ENCODE results near the gene KRTAP10-1.
"Not testable (repeated sequence)": the region's sequence is repeated elsewhere in the genome, so short reads cannot be mapped to it uniquely, and the experiment has no call there.

Gene KRTAP10-1, protein sequence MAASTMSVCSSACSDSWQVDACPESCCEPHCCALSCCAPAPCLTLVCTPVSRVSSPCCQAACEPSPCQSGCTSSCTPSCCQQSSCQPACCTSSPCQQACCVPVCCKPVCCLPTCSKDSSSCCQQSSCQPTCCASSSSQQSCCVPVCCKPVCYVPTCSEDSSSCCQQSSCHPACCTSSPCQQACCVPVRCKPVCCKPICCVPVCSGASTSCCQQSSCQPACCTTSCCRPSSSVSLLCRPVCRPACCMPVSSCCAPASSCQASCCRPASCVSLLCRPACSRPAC

DNA sequence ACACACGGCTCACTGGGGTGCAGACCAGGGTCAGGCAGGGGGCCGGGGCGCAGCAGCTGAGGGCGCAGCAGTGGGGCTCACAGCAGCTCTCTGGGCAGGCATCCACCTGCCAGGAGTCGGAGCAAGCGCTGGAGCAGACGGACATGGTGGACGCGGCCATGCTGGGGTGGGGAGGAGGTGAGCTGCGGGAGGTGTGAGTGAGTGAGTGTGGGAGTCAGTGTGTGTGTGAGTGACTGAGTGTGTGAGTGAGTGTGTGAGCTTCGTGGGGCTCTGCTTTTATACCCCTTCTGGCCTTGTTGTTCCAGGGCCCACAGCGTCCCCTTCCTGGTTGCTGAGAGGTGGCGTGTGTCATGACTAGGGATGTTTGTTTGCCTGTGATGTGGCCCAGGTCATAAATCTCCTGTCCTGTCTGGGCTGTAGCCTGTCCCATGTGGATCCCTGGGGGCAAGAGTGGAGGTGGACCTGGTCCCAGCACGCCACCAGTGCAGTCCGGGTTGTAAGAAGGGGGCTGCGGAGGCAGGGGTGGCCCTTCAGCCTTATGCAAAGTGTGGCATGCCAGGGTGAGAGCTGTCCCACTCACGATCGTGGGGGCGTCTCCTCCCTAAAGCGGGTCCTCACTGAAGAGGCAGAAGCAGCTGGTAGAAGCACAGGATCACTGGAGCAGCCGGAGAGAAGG lies at the start of gene KRTAP10-1:
TSS of gene KRTAP10-1 (minus strand) at position 205 of the 676 bp plus-strand sequence. CDS start at position 160, 45 bp downstream.
- DNase-seq (ENCODE audit: low spot score), result no peak

DNA sequence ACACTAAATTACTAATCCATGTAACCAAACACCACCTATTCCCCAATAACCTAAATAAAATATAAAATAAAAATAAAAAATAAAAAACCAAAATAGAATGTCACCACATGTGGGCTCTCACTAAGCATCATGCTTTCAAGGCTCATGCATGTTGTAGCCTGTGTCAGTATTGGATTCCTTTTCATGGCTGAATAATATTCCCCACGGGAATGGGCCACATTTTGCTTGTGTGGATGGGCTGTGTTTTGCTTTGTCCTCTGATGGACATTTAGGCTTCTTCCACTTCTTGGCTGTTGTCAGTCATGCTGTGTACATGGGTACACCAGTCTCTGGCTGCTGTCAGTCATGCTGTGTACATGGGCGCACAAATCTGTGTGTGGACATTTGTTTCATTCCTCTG lies 49.1 kb upstream of the KRTAP10-1 start:
- DNase-seq (ENCODE audit: low spot score), result no peak

DNA sequence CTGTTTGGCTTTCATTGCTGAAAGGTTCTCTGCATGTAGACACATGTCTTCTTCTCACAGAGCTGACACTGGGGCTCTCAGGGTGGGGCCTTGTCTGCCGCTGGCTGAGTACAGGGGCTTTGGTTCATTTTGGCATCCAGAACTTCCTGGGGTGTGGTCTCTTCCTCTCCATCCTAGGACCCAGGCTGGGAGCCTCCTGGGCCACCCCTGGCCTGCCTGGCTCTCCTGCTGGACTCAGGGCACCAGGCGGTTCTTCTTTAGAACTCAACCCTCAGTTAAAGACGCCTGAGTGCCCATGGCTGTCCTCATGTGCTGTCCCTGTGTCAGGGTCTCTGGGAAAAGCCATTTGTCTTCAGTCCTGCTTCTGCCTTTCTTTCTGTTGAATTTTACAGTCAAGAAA lies 45.9 kb upstream of the KRTAP10-1 start:
- DNase-seq (ENCODE audit: low spot score), result no peak

DNA sequence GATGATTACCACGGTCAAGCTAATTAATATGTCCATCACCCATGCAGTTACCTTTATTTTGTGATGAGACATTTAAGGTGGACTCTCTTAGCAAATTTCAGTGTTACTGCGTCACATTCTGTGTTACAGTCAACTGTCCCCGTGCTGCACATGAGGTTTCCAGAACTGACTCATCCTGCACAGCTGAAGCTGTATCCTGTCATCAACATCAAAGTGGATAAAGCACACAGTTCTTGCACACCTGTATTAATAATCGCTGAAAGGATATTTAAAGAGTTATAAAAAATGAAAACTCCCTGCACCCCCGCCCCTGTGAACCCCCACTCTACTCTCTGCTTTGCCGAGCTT lies 43.8 kb upstream of the KRTAP10-1 start:
- no peak for DNase-seq (ENCODE audit: low spot score)

DNA sequence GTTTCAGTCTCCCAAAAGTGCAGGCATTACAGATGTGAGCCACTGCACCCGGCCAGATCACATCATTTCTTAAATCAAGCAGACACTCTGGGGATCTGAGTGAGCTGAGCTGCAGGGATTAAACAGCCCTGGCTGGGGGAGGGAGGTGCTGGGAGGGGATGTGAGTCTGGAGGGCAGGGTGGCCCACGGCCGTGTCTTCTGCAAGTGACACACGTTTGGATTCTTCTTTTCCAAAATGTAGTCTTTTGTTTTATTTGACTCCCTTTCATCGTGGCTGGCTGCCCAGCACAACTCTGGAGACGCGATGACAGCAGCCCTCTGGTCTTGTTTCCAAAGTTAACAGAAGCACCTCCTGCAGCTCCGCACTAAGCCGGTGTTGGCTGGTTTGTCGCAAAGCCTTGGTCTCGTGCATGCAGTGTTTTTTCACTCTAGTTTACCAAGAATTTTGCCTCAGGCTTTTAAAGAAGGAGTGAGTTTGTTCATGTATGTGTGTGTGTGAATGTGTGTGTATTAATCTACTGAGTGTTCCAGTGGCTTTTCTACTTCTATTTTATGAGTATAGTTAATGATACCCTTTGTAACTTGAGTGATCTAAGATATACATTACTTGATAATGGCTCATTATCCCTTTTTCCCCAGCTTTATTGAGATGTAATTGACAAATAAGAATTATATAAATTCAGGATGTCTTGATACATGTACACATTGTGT lies 43.2 kb upstream of the KRTAP10-1 start:
- DNase-seq (ENCODE audit: low spot score), result no peak

DNA sequence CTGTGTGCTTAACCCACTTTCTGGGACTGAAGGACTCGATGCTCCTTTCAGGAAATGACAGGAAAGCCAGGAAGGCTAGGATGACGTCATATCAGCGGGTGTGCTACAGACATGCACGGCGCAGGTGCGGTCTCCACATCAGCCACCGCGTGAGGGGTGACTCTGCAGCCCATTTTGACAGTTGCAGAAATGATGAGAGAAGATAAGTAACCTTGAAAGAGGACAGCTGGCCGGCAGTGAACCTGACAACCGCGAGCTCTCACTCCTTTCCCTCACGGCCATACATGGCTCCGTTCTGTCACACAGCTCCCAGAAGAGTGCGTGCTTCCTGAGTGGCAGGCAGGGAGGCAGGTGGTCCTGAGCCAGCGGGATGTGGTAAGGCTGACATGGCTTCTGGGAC lies 42.1 kb upstream of the KRTAP10-1 start:
- no peak for DNase-seq (ENCODE audit: low spot score)

DNA sequence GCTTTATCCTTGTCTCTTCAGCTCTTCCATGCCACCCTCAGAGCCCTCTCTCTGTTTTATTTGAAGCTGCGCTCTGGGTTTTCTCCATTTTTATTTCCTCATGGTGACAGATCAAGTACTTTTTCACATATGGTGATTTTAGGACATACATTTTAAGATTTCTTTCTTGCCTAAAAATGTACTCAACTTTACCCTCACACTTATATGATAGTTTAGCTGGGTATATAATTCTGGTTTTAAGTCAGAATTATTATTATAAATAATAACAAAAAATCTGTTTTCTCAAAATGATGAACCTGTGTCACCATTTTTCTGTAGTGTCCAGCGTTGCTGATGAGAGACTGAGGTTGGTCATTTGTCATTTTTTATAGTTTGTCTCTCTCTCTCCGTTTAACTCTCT lies 41.2 kb upstream of the KRTAP10-1 start:
- DNase-seq (ENCODE audit: low spot score), result no peak

DNA sequence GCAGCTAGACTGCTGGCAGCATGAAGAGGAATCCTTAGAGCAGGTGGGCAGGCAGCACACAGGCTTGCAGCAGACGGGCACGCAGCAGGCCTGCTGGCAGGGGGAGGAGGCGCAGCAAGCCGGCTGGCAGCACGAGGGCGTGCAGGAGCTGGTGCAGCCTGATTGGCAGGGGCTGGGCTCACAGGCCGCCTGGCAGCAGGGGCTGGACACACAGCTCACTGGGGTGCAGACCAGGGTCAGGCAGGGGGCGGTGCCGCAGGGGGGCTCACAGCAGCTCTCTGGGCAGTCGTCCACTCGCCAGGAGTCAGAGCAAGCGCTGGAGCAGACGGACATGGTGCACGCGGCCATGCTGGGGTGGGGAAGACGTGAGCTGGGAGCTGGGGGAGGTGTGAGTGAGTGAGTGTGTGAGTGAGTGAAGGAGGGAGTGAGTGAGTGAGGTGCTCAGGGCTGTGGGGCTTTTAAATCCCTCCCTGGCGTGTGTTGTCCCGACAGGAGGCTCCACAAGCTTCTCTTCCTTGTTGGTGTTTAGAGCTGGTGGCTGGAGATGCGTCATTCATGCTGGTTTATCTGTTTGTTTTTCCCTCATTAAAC lies 40.3 kb upstream of the KRTAP10-1 start, which contains the start of gene KRTAP10-5:
TSS of gene KRTAP10-5 (minus strand) at position 374 of the 591 bp plus-strand sequence. CDS start at position 348, 26 bp downstream.
- not testable (repeated sequence) for DNase-seq (ENCODE audit: low spot score)

DNA sequence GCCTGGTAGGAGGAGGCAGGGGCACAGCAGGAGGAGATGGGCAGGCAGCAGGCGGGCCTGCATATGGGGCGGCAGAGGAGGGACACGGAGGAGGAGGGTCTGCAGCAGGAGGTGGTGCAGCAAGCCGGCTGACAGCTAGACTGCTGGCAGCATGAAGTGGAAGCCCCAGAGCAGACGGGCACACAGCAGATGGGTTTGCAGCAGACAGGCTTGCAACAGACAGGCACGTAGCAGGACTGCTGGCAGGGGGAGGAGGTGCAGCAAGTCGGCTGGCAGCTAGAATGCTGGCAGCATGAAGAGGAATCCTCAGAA lies 39.8 kb upstream of the KRTAP10-1 start:
- no peak for DNase-seq (ENCODE audit: low spot score)

DNA sequence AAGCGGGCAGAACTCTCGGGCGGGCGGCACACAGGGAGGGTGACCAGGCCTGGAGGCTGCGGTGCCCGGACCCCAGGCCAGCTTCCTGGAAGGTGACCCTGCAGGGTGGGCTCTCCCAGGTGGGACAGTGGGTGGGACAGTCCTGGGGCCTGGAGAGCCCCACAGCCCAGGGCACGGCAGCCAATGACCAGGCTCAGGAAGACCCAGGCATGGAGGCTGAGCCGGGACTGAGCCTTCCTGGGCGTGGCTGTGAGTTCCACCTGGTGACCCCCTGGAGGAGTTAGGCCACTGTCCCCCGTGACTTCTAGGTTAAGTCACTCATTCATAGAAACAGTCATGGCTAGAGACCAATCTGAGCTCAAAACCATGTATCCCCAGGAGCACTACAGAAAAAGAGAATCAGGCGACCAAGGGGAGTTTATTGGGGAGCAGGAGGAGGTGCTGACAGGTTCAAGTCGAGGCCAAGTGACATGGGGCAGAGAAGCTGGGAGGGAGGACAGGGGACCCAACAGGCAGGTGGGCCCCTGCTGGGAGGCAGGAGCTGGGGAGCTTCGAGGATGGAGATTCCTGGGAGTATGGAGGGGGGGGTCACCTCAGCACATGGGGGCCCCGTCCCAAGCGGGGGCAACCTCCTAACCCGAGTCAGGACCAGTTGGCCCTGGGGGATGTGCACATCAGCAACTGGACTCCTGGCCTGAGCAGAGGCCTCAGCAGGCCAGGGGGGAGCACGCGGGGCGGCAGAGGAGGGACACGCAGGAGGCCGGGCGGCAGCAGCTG lies 39.2 kb upstream of the KRTAP10-1 start:
- DNase-seq (ENCODE audit: low spot score), result no peak

DNA sequence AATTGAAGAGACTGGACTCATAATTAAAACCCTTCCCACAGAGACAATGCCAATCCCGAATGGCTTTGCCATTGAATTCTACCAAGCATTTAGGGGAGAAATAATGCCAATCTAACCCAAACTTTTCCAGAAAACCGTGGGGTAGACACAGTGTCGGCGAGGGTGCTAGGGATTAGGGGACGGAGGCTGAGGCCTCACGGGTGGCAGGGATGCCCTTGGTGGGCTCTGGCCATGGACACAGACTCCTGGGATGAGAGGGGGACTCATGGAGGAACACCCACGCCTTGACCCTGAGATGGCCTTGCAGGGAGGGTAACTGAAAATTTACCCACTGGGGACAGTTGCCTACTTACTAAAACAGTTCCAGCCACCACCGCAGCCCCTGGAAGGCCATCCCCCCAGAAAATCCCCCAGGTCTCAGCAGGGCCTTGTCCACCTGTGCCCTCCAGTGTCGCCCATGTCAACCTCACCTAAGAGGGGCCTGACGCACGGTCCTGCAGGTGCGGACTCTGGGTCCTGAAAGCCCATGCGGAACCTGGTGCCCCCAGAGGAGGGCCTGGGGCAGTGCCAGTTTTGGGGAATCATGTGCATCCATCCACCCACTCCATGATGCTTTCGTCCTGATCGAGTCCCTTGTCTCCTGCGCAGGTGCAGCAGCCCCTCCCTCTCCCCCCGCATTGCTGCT lies 38.5 kb upstream of the KRTAP10-1 start:
- DNase-seq (ENCODE audit: low spot score), result no peak

DNA sequence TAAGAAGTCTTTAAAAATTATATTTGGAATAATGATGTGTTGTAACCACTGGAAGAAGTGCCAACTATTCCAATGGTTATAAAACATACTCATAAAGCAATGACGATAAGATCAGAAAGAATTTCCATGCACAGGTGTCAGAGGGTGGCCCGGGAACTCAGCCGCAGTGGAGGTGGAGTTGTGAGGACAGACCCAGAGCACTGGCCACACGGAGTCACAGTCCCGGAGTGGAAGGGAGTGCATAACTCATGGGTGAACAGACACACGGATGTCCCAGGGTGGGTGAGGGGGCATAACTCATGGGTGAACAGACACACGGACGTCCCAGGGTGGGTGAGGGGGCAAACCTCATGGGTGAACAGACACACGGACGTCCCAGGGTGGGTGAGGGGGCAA lies 36.0 kb upstream of the KRTAP10-1 start:
- no peak for DNase-seq (ENCODE audit: low spot score)

DNA sequence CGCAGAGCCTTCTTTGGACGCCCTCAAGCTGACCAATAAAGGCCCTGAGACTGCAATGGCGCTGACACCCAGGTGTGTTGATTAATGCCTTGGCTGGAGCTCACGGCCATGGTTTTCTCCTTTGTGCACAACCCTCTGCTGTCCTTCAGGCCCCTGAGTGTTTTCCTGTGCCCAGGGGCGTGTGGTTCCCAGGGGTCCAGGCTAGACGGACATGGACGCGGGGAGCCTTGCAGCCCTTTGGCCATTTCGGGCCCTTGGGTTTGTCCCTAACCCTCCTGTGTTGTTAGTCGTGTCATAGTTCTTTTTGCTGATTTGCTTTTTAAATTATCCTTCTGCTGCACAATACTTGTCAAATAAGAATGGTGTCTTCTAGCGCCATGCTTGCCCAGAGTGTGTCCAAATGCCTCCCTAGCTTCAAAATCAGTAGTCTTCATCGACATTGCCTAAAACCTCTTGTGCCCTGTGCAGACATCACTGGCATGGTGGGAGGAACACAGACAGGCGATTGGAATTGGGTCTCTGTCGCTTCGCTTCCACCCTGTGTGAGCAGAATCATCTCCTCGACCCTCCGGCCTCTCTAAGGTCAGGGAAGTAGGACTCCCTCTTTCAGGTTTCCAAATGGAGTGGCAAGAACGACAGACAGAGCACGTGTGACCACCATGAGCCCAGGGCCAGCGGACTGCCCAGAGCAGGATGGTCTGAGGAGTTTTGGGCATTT lies 35.5 kb upstream of the KRTAP10-1 start:
- no peak for DNase-seq (ENCODE audit: low spot score)

DNA sequence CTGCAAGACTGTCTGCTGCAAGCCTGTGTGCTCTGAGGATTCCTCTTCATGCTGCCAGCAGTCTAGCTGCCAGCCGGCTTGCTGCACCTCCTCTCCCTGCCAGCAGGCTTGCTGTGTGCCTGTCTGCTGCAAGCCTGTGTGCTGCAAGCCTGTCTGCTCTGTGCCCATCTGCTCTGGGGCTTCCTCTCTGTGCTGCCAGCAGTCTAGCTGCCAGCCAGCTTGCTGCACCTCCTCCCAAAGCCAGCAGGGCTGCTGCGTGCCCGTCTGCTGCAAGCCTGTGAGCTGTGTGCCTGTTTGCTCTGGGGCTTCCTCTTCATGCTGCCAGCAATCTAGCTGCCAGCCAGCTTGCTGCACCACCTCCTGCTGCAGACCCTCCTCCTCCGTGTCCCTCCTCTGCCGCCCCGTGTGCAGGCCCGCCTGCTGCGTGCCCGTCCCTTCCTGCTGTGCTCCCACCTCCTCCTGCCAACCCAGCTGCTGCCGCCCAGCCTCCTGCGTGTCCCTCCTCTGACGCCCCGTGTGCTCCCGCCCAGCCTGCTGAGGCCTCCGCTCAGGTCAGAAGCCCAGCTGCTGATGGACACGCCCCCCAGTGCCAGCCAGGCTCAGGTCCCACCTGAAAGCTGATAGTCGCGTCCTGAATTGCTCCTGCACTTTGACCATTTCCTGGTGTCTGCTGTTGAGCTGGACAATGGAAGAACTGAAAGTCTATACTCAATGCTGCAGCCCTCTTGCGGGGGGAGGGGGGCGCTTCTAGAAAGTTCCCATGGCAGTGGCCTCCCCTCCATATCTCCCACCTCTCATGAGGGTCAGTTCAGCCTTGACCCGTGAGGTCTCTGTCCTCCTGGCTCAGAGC lies 34.7 kb upstream of the KRTAP10-1 start:
- DNase-seq (ENCODE audit: low spot score), result no peak

DNA sequence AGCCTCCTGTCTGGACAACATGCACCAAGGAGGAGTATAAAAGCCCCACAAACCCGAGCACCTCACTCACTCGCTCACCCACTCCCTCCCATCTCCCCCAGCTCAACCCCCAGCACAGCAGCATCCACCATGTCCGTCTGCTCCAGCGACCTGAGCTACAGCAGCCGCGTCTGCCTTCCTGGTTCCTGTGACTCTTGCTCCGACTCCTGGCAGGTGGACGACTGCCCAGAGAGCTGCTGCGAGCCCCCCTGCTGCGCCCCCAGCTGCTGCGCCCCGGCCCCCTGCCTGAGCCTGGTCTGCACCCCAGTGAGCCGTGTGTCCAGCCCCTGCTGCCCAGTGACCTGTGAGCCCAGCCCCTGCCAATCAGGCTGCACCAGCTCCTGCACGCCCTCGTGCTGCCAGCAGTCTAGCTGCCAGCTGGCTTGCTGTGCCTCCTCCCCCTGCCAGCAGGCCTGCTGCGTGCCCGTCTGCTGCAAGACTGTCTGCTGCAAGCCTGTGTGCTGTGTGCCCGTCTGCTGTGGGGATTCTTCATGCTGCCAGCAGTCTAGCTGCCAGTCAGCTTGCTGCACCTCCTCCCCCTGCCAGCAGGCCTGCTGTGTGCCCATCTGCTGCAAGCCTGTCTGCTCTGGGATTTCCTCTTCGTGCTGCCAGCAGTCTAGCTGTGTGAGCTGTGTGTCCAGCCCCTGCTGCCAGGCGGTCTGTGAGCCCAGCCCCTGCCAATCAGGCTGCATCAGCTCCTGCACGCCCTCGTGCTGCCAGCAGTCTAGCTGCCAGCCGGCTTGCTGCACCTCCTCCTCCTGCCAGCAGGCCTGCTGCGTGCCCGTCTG lies 33.8 kb upstream of the KRTAP10-1 start, which contains the start of gene KRTAP10-4:
TSS of gene KRTAP10-4 (plus strand) at position 100 of the 827 bp plus-strand sequence. CDS start at position 130, 30 bp downstream.
- DNase-seq (ENCODE audit: low spot score), result not testable (repeated sequence)

DNA sequence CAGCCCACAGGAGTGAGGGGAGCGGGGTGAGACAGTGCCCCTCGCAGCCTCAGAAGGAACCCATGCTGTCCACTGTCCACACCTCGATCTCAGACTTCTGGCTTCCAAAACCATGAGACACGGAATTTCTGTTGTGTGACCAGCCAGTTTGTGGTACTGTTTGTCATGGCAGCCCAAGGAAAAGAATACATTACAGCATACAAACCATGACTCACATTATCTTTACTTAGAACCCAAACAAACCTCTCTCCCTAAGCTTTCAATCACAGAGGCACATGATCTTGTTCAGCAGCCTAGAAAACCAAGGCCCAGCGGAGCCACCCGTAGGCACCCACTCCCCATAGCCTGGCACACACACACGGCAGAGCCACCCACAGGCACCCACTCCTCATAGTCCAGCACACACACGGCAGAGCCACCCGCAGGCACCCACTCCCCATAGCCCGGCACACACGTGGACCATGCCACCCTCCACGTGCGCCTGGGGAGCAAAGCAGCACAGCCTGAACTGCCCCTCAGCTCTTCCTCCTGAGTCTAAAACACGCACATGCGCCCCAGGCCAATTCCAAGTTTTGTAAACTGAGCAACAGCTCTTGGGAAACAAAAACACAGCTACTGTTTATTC lies 33.1 kb upstream of the KRTAP10-1 start:
- DNase-seq (ENCODE audit: low spot score), result no peak

DNA sequence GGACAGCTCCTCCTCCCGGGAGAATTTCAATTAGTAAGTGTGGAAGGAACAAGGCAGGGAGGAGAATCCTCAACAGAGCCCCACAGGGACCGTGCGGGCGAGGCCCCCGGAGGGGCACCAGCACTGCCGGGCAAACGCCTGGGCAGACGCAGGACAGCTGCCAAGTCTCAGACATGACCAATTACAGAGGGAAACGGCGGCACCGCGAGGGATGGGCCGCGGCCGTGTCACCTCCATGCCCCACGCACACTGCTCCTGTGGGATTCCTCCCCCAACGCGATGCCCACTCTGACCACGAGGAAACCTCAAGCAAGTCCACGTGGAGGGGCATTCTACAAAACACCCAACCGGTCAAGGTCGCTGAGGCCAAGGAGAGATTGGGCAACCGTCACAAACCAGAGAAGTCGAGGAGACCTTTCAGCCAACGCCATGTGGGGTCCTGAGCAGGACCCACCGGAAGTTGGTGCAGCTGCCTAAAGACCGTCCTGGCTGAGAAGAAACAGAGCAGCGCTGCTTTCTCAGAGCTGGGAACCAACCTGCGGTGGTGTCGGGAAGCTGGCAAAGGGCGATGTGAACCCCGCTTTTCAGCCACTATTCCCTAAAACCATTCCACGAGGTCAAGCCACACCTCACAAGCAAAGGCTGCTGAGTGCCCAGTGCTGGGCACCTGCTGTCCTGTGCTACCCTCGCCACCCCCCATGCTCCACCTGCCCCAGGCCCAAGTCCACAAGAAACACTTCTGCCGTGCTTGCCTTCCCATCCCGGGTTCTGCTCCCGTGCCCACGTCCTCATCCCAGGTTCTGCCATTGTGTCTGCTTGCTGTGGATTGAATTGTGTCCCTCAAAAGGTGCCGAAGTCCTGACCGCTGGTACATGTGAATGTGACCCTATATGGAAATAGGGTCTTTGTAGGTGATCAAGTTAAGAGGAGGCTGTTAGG lies 32.1 kb upstream of the KRTAP10-1 start:
- DNase-seq (ENCODE audit: low spot score), result no peak
